ENCODE results near the gene ETNK1.

Gene ETNK1

DNA sequence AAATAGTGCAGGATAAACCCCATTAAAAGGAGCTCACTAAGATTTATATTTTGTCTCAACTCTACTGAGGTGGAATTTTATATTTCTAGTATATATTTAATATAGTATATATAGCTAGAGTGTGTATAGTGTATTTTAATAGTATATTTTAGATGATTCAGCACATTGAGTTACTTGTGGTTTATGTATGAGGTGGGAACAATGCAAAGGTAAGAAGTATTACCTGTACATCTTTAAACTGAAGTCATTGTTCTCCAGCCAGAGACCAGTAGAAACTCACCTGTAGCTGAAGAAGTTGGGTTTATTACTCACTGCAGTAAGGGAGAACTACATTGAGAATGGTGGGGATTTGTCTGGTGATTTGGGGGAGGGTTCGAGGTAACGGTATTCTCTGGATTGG, 15.9 kb downstream of the ETNK1 start:
- H3K4me3 ChIP-seq (ENCODE audit: low read length) = no peak overlapping the region

DNA sequence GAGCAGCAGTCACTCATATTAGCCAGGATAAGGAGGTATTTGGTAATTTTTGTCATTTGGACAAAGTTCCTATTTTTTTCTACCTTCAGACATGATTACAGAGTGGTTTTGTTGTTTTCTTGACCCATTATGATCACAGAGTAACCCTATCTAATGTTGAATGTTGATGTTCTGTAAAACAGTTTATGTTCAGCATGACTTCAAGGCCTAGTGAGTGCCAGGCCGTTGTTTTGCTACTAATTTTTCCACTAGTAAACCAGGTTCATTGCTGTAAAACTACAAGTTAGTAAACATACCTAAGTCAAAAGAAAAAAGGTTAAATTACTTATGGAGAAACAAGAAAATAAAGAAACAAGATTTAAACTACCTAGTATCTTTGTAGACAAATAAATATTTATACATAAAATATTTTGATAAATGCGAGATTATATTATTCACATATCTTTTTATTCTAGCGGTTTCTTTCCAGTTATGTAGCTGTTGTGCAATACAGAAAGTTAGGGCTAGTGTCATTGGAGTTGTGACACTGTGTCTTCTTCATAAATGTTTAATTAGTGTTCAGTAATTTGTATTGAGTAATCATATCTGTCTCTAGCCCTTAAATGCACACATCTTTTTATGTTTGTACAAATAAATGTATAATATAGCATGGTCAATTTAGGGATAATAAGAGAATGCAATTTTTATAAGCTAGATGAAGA, 16.5 kb downstream of the ETNK1 start:
- no peaks in the 10 kb centered on the region for H3K9me3 ChIP-seq (ENCODE audit: insufficient read depth, low read depth, low read length)
- peaks cover 9% of the 10 kb centered on the region for H3K36me3 ChIP-seq (ENCODE audit: insufficient read depth, low read depth, low read length)
- H3K27ac ChIP-seq (ENCODE audit: low read length) = no peak overlapping the region
- H3K27me3 ChIP-seq (ENCODE audit: insufficient read depth, low read length) = no peaks in the 10 kb centered on the region
- no peak overlapping the region for H3K9ac ChIP-seq (ENCODE audit: low read depth, low read length)
- no peak overlapping the region for H3K4me3 ChIP-seq (ENCODE audit: low read length)
- H3K4me1 ChIP-seq (ENCODE audit: insufficient read depth, low read length) = peaks cover 5% of the 10 kb centered on the region

More for the DNA sequence above, 15.9 kb downstream of the ETNK1 start:
- Histone ChIP-seq H3K27ac (ENCODE audit: low read length) (no peak overlapping the region), H3K4me1 (ENCODE audit: insufficient read depth, low read length) (peaks cover 5% of the 10 kb centered on the region), H3K9ac (ENCODE audit: low read depth, low read length) (no peak overlapping the region), H3K36me3 (ENCODE audit: insufficient read depth, low read depth, low read length) (peaks cover 7% of the 10 kb centered on the region), H3K9me3 (ENCODE audit: insufficient read depth, low read depth, low read length) (no peaks in the 10 kb centered on the region), H3K27me3 (ENCODE audit: insufficient read depth, low read length) (no peaks in the 10 kb centered on the region)

DNA sequence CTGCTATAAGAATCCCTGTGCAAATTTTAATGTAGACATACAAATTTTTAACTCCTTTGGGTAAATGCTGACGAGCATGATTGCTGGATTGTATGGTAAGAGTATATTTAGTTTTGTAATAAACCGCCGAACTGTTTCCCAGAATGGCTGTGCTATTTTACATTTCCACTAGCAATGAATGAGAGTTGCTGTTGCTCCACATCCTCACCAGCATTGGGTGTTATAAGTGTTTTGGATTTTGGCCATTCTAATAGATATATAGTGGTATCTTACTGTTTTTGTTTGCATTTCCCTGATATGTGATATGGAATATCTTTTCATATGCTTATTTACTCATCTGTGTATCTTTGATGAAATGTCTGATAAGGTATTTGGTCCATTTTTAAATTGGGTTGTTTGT, 23.7 kb downstream of the ETNK1 start:
- no peak overlapping the region for H3K4me3 ChIP-seq (ENCODE audit: low read length)
- H3K4me1 ChIP-seq (ENCODE audit: insufficient read depth, low read length) = peaks cover 7% of the 10 kb centered on the region; the same call in 1 of the 2 replicates
- no peak overlapping the region for H3K9ac ChIP-seq (ENCODE audit: low read depth, low read length)
- no peaks in the 10 kb centered on the region for H3K9me3 ChIP-seq (ENCODE audit: insufficient read depth, low read depth, low read length)
- H3K27ac ChIP-seq (ENCODE audit: low read length) = no peak overlapping the region
- peaks cover 13% of the 10 kb centered on the region; the same call in 1 of the 2 replicates for H3K36me3 ChIP-seq (ENCODE audit: insufficient read depth, low read depth, low read length)
- H3K27me3 ChIP-seq (ENCODE audit: insufficient read depth, low read length) = no peaks in the 10 kb centered on the region

DNA sequence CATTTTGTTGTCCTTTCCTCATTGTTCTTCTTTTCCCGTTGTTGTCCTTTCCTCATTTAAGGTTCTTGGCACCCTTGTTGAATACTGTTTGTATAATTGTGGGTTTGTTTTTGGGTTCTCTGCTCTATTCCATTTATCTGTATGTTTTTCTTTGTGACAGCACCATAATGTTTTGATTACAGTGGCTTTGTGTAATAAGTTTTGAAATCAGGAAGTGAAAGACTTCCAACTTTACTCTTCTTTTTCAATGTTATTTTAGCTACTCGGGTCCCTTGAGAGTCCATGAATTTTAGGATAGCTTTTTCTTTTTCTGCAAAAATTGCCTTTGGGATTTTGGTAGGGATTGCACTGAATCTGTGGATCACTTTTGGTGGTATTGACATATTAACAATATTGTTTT, 28.1 kb downstream of the ETNK1 start:
- H3K4me3 ChIP-seq (ENCODE audit: low read length) = no peak overlapping the region
- no peaks in the 10 kb centered on the region for H3K27me3 ChIP-seq (ENCODE audit: insufficient read depth, low read length)
- H3K4me1 ChIP-seq (ENCODE audit: insufficient read depth, low read length) = peaks cover 7% of the 10 kb centered on the region; the same call in 1 of the 2 replicates
- 0 out of 2 replicates have a peak, but pooled peaks cover 6% of the 10 kb centered on the region for H3K36me3 ChIP-seq (ENCODE audit: insufficient read depth, low read depth, low read length)
- H3K9me3 ChIP-seq (ENCODE audit: insufficient read depth, low read depth, low read length) = no peaks in the 10 kb centered on the region
- no peak overlapping the region for H3K27ac ChIP-seq (ENCODE audit: low read length)
- H3K9ac ChIP-seq (ENCODE audit: low read depth, low read length) = no peak overlapping the region

DNA sequence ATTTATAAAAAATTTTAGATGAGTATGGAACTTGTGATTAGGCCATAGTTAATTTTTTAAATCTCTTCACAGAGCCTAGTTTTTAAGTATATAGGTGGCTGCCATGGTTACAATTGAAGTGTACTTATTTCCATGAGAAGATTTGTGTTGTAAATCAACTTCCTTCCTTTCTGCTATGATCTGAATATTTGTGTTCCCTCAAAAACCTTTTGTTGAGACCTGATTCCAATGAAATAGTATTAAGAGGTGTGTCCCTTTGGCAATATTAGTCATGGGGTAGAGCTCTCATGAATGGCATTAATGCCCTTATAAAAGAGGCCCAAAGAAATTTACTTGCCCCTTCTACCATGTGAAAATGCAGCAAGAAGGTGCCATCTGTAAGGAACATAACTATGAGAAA, 28.8 kb downstream of the ETNK1 start:
- Histone ChIP-seq H3K4me3 (ENCODE audit: low read length) (no peak overlapping the region), H3K36me3 (ENCODE audit: insufficient read depth, low read depth, low read length) (0 out of 2 replicates have a peak, but pooled peaks cover 3% of the 10 kb centered on the region), H3K27ac (ENCODE audit: low read length) (no peak overlapping the region), H3K4me1 (ENCODE audit: insufficient read depth, low read length) (peaks cover 7% of the 10 kb centered on the region; the same call in 1 of the 2 replicates), H3K27me3 (ENCODE audit: insufficient read depth, low read length) (no peaks in the 10 kb centered on the region), H3K9ac (ENCODE audit: low read depth, low read length) (no peak overlapping the region), H3K9me3 (ENCODE audit: insufficient read depth, low read depth, low read length) (no peaks in the 10 kb centered on the region)

DNA sequence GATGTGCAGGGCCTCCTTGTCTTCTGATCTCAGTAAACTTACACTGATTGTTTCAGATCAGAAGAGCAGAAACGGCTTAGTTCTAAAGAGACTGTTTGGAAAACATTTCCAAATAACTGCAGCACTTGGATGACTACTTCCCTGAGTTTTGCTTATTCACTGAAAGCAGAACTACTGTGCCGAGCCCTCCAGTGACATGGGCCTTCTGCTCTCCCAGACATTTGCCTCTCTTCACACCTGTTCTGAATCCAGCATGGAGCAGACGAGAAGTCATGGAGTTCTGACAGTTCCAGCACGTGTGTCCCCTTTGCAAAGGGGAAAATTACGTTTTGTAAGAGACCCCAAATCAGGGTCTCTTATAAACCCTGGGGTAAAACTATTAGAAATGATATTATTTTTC, 31.4 kb downstream of the ETNK1 start:
- Histone ChIP-seq H3K4me1 (ENCODE audit: insufficient read depth, low read length) (no peaks in the 10 kb centered on the region; the same call in 1 of the 2 replicates), H3K4me3 (ENCODE audit: low read length) (no peak overlapping the region), H3K27ac (ENCODE audit: low read length) (no peak overlapping the region), H3K27me3 (ENCODE audit: insufficient read depth, low read length) (no peaks in the 10 kb centered on the region), H3K9me3 (ENCODE audit: insufficient read depth, low read depth, low read length) (no peaks in the 10 kb centered on the region), H3K36me3 (ENCODE audit: insufficient read depth, low read depth, low read length) (peaks cover 7% of the 10 kb centered on the region), H3K9ac (ENCODE audit: low read depth, low read length) (no peak overlapping the region)

DNA sequence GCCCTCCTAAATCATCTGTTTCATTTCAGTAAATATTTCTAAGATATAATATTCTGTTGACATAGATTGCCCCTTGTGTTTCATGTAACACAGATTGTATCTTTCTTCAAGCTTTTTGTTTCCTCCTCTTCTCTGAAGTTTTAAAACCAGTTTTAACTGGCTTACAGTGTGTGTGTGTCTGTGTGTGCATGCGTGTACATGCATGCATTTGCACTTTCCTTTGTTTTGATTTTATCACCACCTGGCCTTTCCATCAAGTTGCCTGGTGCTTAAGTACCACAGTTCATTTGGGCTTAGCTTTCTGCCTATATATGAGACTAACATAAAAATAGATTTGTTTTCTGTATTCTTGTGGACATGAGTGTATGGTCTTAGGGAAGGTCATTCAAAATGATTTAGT, 31.9 kb downstream of the ETNK1 start:
- H3K4me3 ChIP-seq (ENCODE audit: low read length) = no peak overlapping the region
- no peak overlapping the region for H3K27ac ChIP-seq (ENCODE audit: low read length)
- H3K27me3 ChIP-seq (ENCODE audit: insufficient read depth, low read length) = no peaks in the 10 kb centered on the region
- H3K36me3 ChIP-seq (ENCODE audit: insufficient read depth, low read depth, low read length) = peaks cover 11% of the 10 kb centered on the region
- H3K4me1 ChIP-seq (ENCODE audit: insufficient read depth, low read length) = no peaks in the 10 kb centered on the region; the same call in 1 of the 2 replicates
- H3K9ac ChIP-seq (ENCODE audit: low read depth, low read length) = no peak overlapping the region
- no peaks in the 10 kb centered on the region for H3K9me3 ChIP-seq (ENCODE audit: insufficient read depth, low read depth, low read length)

DNA sequence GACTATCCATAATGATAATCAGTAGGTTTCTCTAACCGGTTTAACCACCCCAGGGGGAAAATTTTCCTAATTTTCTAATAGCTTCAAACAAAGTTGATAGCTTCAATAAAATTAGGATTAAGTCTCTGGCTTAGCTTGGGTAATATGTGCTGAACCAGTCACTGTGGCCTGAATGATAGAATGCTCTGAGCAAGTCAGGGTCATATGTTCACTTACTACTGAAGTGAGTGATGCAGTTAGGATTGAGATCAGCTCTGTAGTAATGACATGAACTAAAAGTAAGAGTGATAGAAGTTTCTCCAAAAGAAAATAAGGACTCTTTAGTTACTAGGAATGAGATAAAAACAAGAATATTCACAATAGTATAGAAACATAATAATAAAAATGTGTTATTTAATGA, 32.6 kb downstream of the ETNK1 start:
- Histone ChIP-seq H3K4me3 (ENCODE audit: low read length) (no peak overlapping the region), H3K4me1 (ENCODE audit: insufficient read depth, low read length) (no peaks in the 10 kb centered on the region; the same call in 1 of the 2 replicates), H3K27me3 (ENCODE audit: insufficient read depth, low read length) (no peaks in the 10 kb centered on the region), H3K36me3 (ENCODE audit: insufficient read depth, low read depth, low read length) (peaks cover 14% of the 10 kb centered on the region), H3K9ac (ENCODE audit: low read depth, low read length) (no peak overlapping the region), H3K27ac (ENCODE audit: low read length) (no peak overlapping the region), H3K9me3 (ENCODE audit: insufficient read depth, low read depth, low read length) (no peaks in the 10 kb centered on the region)

DNA sequence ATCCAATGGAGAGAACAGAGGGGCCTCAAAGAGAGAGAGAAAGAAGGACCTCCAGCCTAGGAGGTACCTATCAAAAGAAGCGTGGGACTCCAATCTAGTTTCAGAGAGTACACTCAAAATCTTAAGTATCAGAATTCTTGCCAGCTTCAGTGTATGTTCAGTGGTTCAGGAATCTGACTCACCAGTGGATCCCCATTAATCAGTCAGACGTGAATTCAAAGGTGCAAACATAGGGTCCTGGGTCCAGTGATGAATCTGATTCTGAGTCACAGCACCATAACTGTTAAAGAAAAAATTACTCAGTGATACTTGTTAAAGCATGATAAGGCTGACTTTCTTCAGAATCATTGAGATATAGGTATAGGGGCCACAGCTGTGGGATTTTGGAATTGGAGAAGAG, 33.2 kb downstream of the ETNK1 start:
- H3K9me3 ChIP-seq (ENCODE audit: insufficient read depth, low read depth, low read length) = no peaks in the 10 kb centered on the region
- no peaks in the 10 kb centered on the region for H3K27me3 ChIP-seq (ENCODE audit: insufficient read depth, low read length)
- H3K4me1 ChIP-seq (ENCODE audit: insufficient read depth, low read length) = no peaks in the 10 kb centered on the region
- peaks cover 20% of the 10 kb centered on the region for H3K36me3 ChIP-seq (ENCODE audit: insufficient read depth, low read depth, low read length)
- no peak overlapping the region for H3K9ac ChIP-seq (ENCODE audit: low read depth, low read length)
- no peak overlapping the region for H3K4me3 ChIP-seq (ENCODE audit: low read length)
- H3K27ac ChIP-seq (ENCODE audit: low read length) = no peak overlapping the region

DNA sequence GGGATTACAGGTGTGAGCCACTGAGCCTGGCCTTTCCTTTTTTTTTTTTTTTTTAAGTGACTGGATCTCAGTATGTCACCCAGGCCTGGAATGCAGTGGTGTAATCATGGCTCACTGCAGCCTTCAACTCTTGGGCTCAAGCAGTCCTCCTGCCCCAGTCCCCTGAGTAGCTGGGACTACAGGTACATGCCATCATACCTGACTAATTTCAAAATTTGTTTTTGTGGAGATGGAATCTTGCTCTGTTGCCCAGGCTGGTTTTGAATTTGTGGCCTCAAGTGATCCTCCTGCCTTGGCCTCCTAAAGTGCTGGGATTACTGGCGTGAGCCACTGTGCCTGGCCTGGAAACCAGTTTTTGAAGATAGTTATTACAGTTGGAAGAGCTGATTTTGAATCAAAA, 37.4 kb downstream of the ETNK1 start:
- H3K4me1 ChIP-seq (ENCODE audit: insufficient read depth, low read length) = no peaks in the 10 kb centered on the region
- H3K36me3 ChIP-seq (ENCODE audit: insufficient read depth, low read depth, low read length) = peaks cover 38% of the 10 kb centered on the region

DNA sequence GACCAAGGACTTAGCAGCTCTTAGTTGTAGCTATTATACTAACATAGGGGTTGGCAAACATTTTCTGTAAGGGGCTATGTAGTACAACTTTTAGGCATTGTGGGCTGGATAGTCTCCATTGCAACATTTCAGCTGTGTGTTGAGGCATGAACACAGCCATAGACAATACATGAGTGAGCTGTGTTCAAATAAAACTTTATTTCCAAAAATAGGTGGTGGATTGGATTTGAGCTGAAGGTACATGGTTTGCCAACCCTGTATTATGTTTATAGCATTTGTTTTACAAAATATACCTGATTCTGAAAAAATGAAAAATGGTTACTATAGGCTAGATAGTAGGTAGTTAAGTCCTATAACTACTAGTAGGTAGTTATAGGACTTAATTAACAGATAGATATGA, 40.5 kb downstream of the ETNK1 start:
- no peaks in the 10 kb centered on the region for H3K27me3 ChIP-seq (ENCODE audit: insufficient read depth, low read length)
- no peaks in the 10 kb centered on the region for H3K4me1 ChIP-seq (ENCODE audit: insufficient read depth, low read length)
- H3K27ac ChIP-seq (ENCODE audit: low read length) = no peak overlapping the region
- no peak overlapping the region for H3K4me3 ChIP-seq (ENCODE audit: low read length)
- no peak overlapping the region for H3K9ac ChIP-seq (ENCODE audit: low read depth, low read length)
- H3K9me3 ChIP-seq (ENCODE audit: insufficient read depth, low read depth, low read length) = no peaks in the 10 kb centered on the region
- H3K36me3 ChIP-seq (ENCODE audit: insufficient read depth, low read depth, low read length) = peaks cover 45% of the 10 kb centered on the region

More for the DNA sequence above, 37.4 kb downstream of the ETNK1 start:
- no peaks in the 10 kb centered on the region for H3K9me3 ChIP-seq (ENCODE audit: insufficient read depth, low read depth, low read length)
- H3K9ac ChIP-seq (ENCODE audit: low read depth, low read length) = no peak overlapping the region
- H3K27ac ChIP-seq (ENCODE audit: low read length) = no peak overlapping the region
- no peak overlapping the region for H3K4me3 ChIP-seq (ENCODE audit: low read length)
- H3K27me3 ChIP-seq (ENCODE audit: insufficient read depth, low read length) = no peaks in the 10 kb centered on the region

DNA sequence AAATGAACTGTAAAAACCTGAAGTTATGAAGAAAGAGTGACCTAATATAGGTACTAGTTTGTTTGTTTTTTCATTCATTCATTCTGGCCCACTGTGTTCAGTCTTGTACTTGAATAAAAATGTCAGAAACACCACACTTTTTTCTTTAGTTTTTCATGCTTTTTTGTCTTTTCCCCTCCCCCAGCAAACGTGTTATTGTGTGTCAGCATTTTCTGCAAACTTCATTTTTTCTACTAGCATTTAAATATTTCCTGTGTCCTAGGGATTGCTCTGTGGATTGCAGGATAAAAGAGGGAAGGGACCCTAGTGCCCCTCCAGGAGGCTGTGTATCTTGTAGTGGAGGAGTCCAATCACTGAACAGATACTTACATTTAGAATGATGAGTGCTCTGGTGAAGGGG, 42.2 kb downstream of the ETNK1 start:
- Histone ChIP-seq H3K9ac (ENCODE audit: low read depth, low read length) (no peak overlapping the region), H3K9me3 (ENCODE audit: insufficient read depth, low read depth, low read length) (no peaks in the 10 kb centered on the region), H3K27me3 (ENCODE audit: insufficient read depth, low read length) (no peaks in the 10 kb centered on the region), H3K4me1 (ENCODE audit: insufficient read depth, low read length) (no peaks in the 10 kb centered on the region), H3K27ac (ENCODE audit: low read length) (no peak overlapping the region), H3K36me3 (ENCODE audit: insufficient read depth, low read depth, low read length) (peaks cover 41% of the 10 kb centered on the region), H3K4me3 (ENCODE audit: low read length) (no peak overlapping the region)
